OCI-LY1 (cell line): ENCODE results near the gene APOH.
A peak's percentile ranks its signal among the peaks of the same experiment; 100 is the strongest.

Experiments used
- H2AFZ ChIP-seq: fragments of 200-600 bp; sonication (generic), shearing (Covaris generic); 2 replicates; pipeline ENCODE4 v1.6.0; 2014; ENCODE audit warnings: antibody characterized with exemption, mild to moderate bottlenecking, low read length
- H3F3A ChIP-seq: fragments of 200-600 bp; sonication (generic), shearing (Covaris generic); 2 replicates; pipeline ENCODE4 v1.6.0; 2014; ENCODE audit warnings: mild to moderate bottlenecking, antibody characterized with exemption, low read length, moderate library complexity; ENCODE audit not compliant: insufficient read depth
- H3K27ac ChIP-seq: fragments of 200-600 bp; sonication (generic); 2 replicates; pipeline ENCODE4 v1.5.1; 2014; ENCODE audit warnings: low read length, mixed run types, mild to moderate bottlenecking, low read depth; ENCODE audit not compliant: poor library complexity, severe bottlenecking
- H3K27me3 ChIP-seq: fragments of 200-600 bp; sonication (generic); 2 replicates; pipeline ENCODE4 v1.6.0; 2014; ENCODE audit warnings: antibody characterized with exemption, mild to moderate bottlenecking, low read length, moderate library complexity; ENCODE audit not compliant: insufficient read depth
- H3K36me3 ChIP-seq: fragments of 200-600 bp; sonication (generic); 2 replicates; pipeline ENCODE4 v1.6.1; 2014; ENCODE audit warnings: mild to moderate bottlenecking, antibody characterized with exemption, low read length, moderate library complexity, mixed read lengths; ENCODE audit not compliant: insufficient read depth
- H3K4me1 ChIP-seq: fragments of 200-600 bp; sonication (generic); 2 replicates; pipeline ENCODE4 v1.5.1; 2014; ENCODE audit warnings: mild to moderate bottlenecking, low read length, moderate library complexity; ENCODE audit not compliant: insufficient read depth, severe bottlenecking
- H3K4me2 ChIP-seq: fragments of 200-600 bp; sonication (generic), shearing (Covaris generic); 2 replicates; pipeline ENCODE4 v1.6.1; 2014; ENCODE audit warnings: low read length
- H3K4me3 ChIP-seq: fragments of 200-600 bp; sonication (generic); 2 replicates; pipeline ENCODE4 v1.5.1; 2014; ENCODE audit warnings: low read length, low read depth, mild to moderate bottlenecking, mixed read lengths; ENCODE audit not compliant: poor library complexity, severe bottlenecking
- H3K79me2 ChIP-seq: fragments of 200-600 bp; shearing (Covaris generic); 2 replicates; pipeline ENCODE4 v1.6.1; 2016; ENCODE audit warnings: mixed run types, low read length, mixed read lengths; ENCODE audit not compliant: insufficient read depth
- H3K9ac ChIP-seq: fragments of 200-600 bp; sonication (generic), shearing (Covaris generic); 2 replicates; pipeline ENCODE4 v1.6.1; 2014; ENCODE audit warnings: mild to moderate bottlenecking, low read length, mixed read lengths
- H3K9me2 ChIP-seq: fragments of 200-600 bp; sonication (generic), shearing (Covaris generic); 2 replicates; pipeline ENCODE4 v1.6.1; 2014; ENCODE audit warnings: low read depth, mild to moderate bottlenecking, low read length, mixed read lengths
- H3K9me3 ChIP-seq: fragments of 200-600 bp; shearing (Covaris generic); 2 replicates; pipeline ENCODE4 v1.6.1; 2014; ENCODE audit warnings: low read length, mixed read lengths
- H4K20me1 ChIP-seq: fragments of 200-600 bp; sonication (generic), shearing (Covaris generic); 2 replicates; pipeline ENCODE4 v1.6.0; 2016; ENCODE audit warnings: mild to moderate bottlenecking, low read length; ENCODE audit not compliant: insufficient read depth
- CTCF ChIP-seq: fragments of 200-600 bp; sonication (generic), shearing (Covaris generic); IDR thresholded peaks from 2 replicates; pipeline ENCODE4 v1.5.1; 2017; ENCODE audit warnings: mild to moderate bottlenecking, antibody characterized with exemption, low read length, moderate library complexity, mixed read lengths
- EZH2 ChIP-seq: fragments of 200-600 bp; sonication (generic), shearing (Covaris generic); IDR thresholded peaks from 2 replicates; pipeline ENCODE4 v1.8.0; 2017; ENCODE audit warnings: borderline replicate concordance, mixed run types, mild to moderate bottlenecking, antibody characterized with exemption, low read length, moderate library complexity, mixed read lengths

APOH gene

GRCh38 chr17:66200685-66201092 is 28.5 kb downstream of the APOH start:
- H3K4me1 ChIP-seq = no peaks in the 10 kb centered on the region
- no peaks in the 10 kb centered on the region for H3K79me2 ChIP-seq
- H4K20me1 ChIP-seq = no peaks in the 10 kb centered on the region
- no peak overlapping the region for H3K9ac ChIP-seq
- TF ChIP-seq CTCF (peak; percentile 90), EZH2 (no peak)
- no peak overlapping the region for H3K4me2 ChIP-seq
- H3K9me3 ChIP-seq = no peaks in the 10 kb centered on the region
- H3K27me3 ChIP-seq = no peaks in the 10 kb centered on the region
- no peak overlapping the region for H3K27ac ChIP-seq
- no peak overlapping the region for H2AFZ ChIP-seq
- no peaks in the 10 kb centered on the region for H3K9me2 ChIP-seq
- no peak overlapping the region for H3K4me3 ChIP-seq
- no peaks in the 10 kb centered on the region for H3K36me3 ChIP-seq
- H3F3A ChIP-seq = no peaks in the 10 kb centered on the region

- no peak overlapping the region for H3K9ac ChIP-seq
- H3K9me3 ChIP-seq = no peaks in the 10 kb centered on the region
Measured at GRCh38 chr17:66198242-66198641, 31.0 kb downstream of the APOH start.

GRCh38 chr17:66192378-66192687 is 36.9 kb downstream of the APOH start:
- H3K27me3 ChIP-seq = no peaks in the 10 kb centered on the region
- H3K4me3 ChIP-seq = peak overlapping the region; percentile 70
- H3K4me2 ChIP-seq = peak overlapping the region; percentile 83
- H3K4me1 ChIP-seq = peaks cover 35% of the 10 kb centered on the region
- H3K36me3 ChIP-seq = no peaks in the 10 kb centered on the region
- H3K79me2 ChIP-seq = no peaks in the 10 kb centered on the region
- TF ChIP-seq EZH2 (no peak), CTCF (no peak)
- peak overlapping the region; percentile 58 for H3K27ac ChIP-seq
- H3K9ac ChIP-seq = no peak overlapping the region; the same call in 1 of the 2 replicates
- H3F3A ChIP-seq = no peaks in the 10 kb centered on the region; the same call in 1 of the 2 replicates
- no peak overlapping the region for H2AFZ ChIP-seq
- H3K9me3 ChIP-seq = no peaks in the 10 kb centered on the region
- no peaks in the 10 kb centered on the region for H3K9me2 ChIP-seq
- H4K20me1 ChIP-seq = no peaks in the 10 kb centered on the region

More at GRCh38 chr17:66198242-66198641, 31.0 kb downstream of the APOH start:
- Histone ChIP-seq H3F3A (no peaks in the 10 kb centered on the region), H3K27me3 (no peaks in the 10 kb centered on the region), H3K4me2 (no peak overlapping the region), H2AFZ (no peak overlapping the region), H3K27ac (no peak overlapping the region), H3K9me2 (no peaks in the 10 kb centered on the region), H3K36me3 (no peaks in the 10 kb centered on the region), H3K4me1 (peaks cover 13% of the 10 kb centered on the region), H3K4me3 (no peak overlapping the region), H4K20me1 (no peaks in the 10 kb centered on the region), H3K79me2 (no peaks in the 10 kb centered on the region)
- TF ChIP-seq EZH2 (no peak), CTCF (no peak)
